CD4-positive, alpha-beta T cell (primary cell): ENCODE measurements around the gene COA1. TPM values are rescaled to one million over a fixed set of nuclear protein-coding genes. Genes with fewer than 3 reads are reported as not detected.

Experiments
- ATAC-seq: fragments of 200-7000 bp; cut with Tn5 transposase; one replicate; pipeline ENCODE4 v1.10.0; 2022; ENCODE audit warnings: mild to moderate bottlenecking; ENCODE audit not compliant: poor library complexity
- CTCF ChIA-PET: fragments of 350-600 bp; sonication (Branson Sonifier 250); formaldehyde crosslinking; loops from one replicate; lab custom pipeline; 2021; ENCODE audit warnings: antibody characterized with exemption, inconsistent platforms; lab: Charles Lee
- POLR2A ChIA-PET: fragments of 350-600 bp; sonication (Branson Sonifier 250); formaldehyde crosslinking; loops from one replicate; lab custom pipeline; 2021; ENCODE audit warnings: antibody characterized with exemption, inconsistent platforms; lab: Charles Lee
- DNase-seq, 14 experiments: peaks; one replicate each; pipeline ENCODE4 v3.0.0-alpha.2; 2013 to 2020; ENCODE audit warnings: mixed read lengths in 2 of 14
- H3K27ac ChIP-seq, 2 donors: one replicate each; pipeline versions ENCODE4 v1.5.1 to v1.7.0; 2013; ENCODE audit warnings: low read length in 2 of 2, low read depth in 1 of 2, mild to moderate bottlenecking in 1 of 2
- H3K27me3 ChIP-seq, 2 experiments: 1 replicate in 1 of 2; 2 replicates in 1 of 2; pipeline versions ENCODE4 v1.6.1 to v1.7.0; 2013; ENCODE audit warnings: low read length in 2 of 2, control low read depth in 1 of 2, mild to moderate bottlenecking in 1 of 2, moderate library complexity in 1 of 2; ENCODE audit not compliant: insufficient read depth in 2 of 2, control insufficient read depth in 1 of 2
- H3K36me3 ChIP-seq: one replicate; pipeline ENCODE4 v1.6.1; 2013; ENCODE audit warnings: low read length, control low read depth; ENCODE audit not compliant: insufficient read depth
- H3K4me1 ChIP-seq: one replicate; pipeline ENCODE4 v1.6.1; 2013; ENCODE audit warnings: low read length, control low read depth; ENCODE audit not compliant: insufficient read depth
- H3K4me3 ChIP-seq: one replicate; pipeline ENCODE4 v1.5.1; 2013; ENCODE audit warnings: mild to moderate bottlenecking, low read length, moderate library complexity
- H3K9me3 ChIP-seq, 2 experiments: 1 replicate in 1 of 2; 2 replicates in 1 of 2; pipeline versions ENCODE4 v1.6.1 to v1.7.0; 2013; ENCODE audit warnings: low read length in 2 of 2, mild to moderate bottlenecking in 2 of 2, control low read depth in 1 of 2, moderate library complexity in 1 of 2; ENCODE audit not compliant: control insufficient read depth in 1 of 2, insufficient read depth in 1 of 2
- H3K27ac Mint-ChIP-seq: one replicate; pipeline ENCODE4 v1.8.0; 2020; ENCODE audit warnings: mixed read lengths
- H3K27me3 Mint-ChIP-seq: one replicate; pipeline ENCODE4 v1.8.0; 2021; ENCODE audit warnings: mixed read lengths
- H3K36me3 Mint-ChIP-seq: one replicate; pipeline ENCODE4 v1.8.0; 2021; ENCODE audit warnings: low read depth, mixed read lengths
- H3K4me1 Mint-ChIP-seq: one replicate; pipeline ENCODE4 v1.8.0; 2021; ENCODE audit warnings: low read depth, mixed read lengths
- H3K4me3 Mint-ChIP-seq: one replicate; pipeline ENCODE4 v1.8.0; 2020; ENCODE audit warnings: mild to moderate bottlenecking, mixed read lengths
- H3K9me3 Mint-ChIP-seq: one replicate; pipeline ENCODE4 v1.8.0; 2020; ENCODE audit warnings: mixed read lengths
- intact Hi-C, 2 experiments: fragments of 100-400 bp; cut with DNase I in 1 of 2; cut with micrococcal nuclease in 1 of 2; formaldehyde crosslinking; loops; one replicate each; pipeline versions ENCODE4 v1.15.1 to v1.9.0; 2023 to 2025; cut with DNase I, micrococcal nuclease
- total RNA-seq, 174 experiments: library from RNA in 2 of 174; stranded (reverse) in 2 of 174; gene quantifications; one replicate each; pipeline ENCODE4 v1.2.3 and lab custom pipeline; 2021 to 2026
- TF ChIP-seq, protein P1 (sequence below): fragments of 200-600 bp; IDR thresholded peaks from one replicate; pipeline ENCODE4 v1.8.0; 2022; ENCODE audit warnings: antibody characterized with exemption, mild to moderate bottlenecking

The COA1 gene
- total RNA-seq, 2 experiments from 2014 or later = 78.9 to 80.7 TPM

DNA sequence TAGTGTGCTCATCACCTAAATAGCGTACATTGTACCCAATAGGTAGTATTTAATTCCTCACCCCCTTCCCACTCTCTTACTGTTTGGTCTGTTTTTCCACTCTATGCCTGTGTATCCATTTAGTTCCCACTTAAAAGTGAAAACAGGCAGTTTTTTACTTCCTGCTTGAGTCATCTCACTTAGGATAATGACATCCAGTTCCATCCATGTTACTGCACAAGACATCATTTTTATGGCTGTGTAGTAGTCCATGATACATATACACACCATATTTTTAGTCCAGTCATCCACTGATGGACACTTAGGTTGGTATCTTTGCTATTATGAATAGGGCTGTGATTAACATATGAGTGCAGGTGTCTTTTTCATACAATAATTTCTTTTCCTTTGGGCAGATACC lies 136.3 kb downstream of the COA1 start:
- Mint-ChIP-seq H3K27me3 (no peaks in the 10 kb centered on the region), H3K4me1 (peaks cover 85% of the 10 kb centered on the region), H3K36me3 (peaks cover 74% of the 10 kb centered on the region), H3K9me3 (no peaks in the 10 kb centered on the region), H3K4me3 (peak overlapping the region; percentile 86), H3K27ac (peak overlapping the region; percentile 98)
- TF ChIP-seq, protein P1, sequence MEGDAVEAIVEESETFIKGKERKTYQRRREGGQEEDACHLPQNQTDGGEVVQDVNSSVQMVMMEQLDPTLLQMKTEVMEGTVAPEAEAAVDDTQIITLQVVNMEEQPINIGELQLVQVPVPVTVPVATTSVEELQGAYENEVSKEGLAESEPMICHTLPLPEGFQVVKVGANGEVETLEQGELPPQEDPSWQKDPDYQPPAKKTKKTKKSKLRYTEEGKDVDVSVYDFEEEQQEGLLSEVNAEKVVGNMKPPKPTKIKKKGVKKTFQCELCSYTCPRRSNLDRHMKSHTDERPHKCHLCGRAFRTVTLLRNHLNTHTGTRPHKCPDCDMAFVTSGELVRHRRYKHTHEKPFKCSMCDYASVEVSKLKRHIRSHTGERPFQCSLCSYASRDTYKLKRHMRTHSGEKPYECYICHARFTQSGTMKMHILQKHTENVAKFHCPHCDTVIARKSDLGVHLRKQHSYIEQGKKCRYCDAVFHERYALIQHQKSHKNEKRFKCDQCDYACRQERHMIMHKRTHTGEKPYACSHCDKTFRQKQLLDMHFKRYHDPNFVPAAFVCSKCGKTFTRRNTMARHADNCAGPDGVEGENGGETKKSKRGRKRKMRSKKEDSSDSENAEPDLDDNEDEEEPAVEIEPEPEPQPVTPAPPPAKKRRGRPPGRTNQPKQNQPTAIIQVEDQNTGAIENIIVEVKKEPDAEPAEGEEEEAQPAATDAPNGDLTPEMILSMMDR = no peak
- Histone ChIP-seq H3K4me1 (peaks cover 66% of the 10 kb centered on the region), H3K27me3 (no peaks in the 10 kb centered on the region), H3K9me3 (no peaks in the 10 kb centered on the region), H3K36me3 (peaks cover 27% of the 10 kb centered on the region), H3K27ac (peak overlapping the region; percentile 7 to 43), H3K4me3 (no peak overlapping the region)
- POLR2A ChIA-PET = interaction anchor here (0.6 to 2.0 kb wide), 2 partner anchors 10 to 24 kb away, joined by 3 to 8 read pairs; partner anchors contain the start of gene STK17A
- intact Hi-C loops = loop anchor here in 1 of 2 experiments (5.0 kb wide), 1 partner anchor 34 kb away; no protein-coding TSS in a partner anchor
- DNase-seq = no peak
- ATAC-seq = no peak
- CTCF ChIA-PET = interaction anchor here (2.9 kb wide), 1 partner anchor 10 kb away, joined by 12 read pairs; the partner anchor contains the start of gene STK17A

DNA sequence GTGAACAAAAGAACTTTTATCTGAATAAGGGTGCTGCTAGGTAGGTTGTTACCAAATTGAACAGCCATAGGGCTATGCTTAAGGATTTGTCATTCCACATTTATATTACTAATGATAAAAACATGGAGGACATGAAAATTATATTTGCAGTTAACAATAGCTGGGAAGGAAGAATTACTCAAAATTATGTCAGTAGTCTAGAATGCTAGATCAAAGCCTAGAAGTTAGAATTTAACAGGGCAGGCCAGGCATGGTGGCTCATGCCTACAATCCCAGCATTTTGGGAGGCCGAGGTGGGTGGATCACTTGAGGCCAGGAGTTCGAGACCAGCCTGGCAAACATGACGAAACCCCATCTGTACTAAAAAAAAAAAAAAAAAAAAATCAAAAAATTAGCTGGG lies 137.0 kb downstream of the COA1 start:
- H3K4me1 Mint-ChIP-seq = peaks cover 88% of the 10 kb centered on the region
- no peaks in the 10 kb centered on the region for H3K27me3 ChIP-seq
- H3K27ac ChIP-seq = peak overlapping the region; percentile 43 to 87
- DNase-seq (no peak), ATAC-seq (no peak)
- H3K27me3 Mint-ChIP-seq = no peaks in the 10 kb centered on the region
- H3K4me1 ChIP-seq = peaks cover 60% of the 10 kb centered on the region
- H3K9me3 ChIP-seq = no peaks in the 10 kb centered on the region
- peak overlapping the region; percentile 98 for H3K27ac Mint-ChIP-seq
- H3K36me3 Mint-ChIP-seq = peaks cover 71% of the 10 kb centered on the region
- H3K9me3 Mint-ChIP-seq = no peaks in the 10 kb centered on the region
- CTCF ChIA-PET = interaction anchor here (2.9 kb wide), 1 partner anchor 10 kb away, joined by 12 read pairs; the partner anchor contains the start of gene STK17A
- TF ChIP-seq, protein P1 = no peak
- peak overlapping the region; percentile 77 for H3K4me3 Mint-ChIP-seq
- H3K36me3 ChIP-seq = peaks cover 21% of the 10 kb centered on the region
- POLR2A ChIA-PET = interaction anchor here (0.6 to 12.4 kb wide), 3 partner anchors 9 to 55 kb away, joined by 3 to 300 read pairs (median 8); partner anchors contain the start of gene STK17A
- intact Hi-C loops = loop anchor here in 1 of 2 experiments (5.0 kb wide), 1 partner anchor 35 kb away; no protein-coding TSS in a partner anchor
- H3K4me3 ChIP-seq = no peak overlapping the region

DNA sequence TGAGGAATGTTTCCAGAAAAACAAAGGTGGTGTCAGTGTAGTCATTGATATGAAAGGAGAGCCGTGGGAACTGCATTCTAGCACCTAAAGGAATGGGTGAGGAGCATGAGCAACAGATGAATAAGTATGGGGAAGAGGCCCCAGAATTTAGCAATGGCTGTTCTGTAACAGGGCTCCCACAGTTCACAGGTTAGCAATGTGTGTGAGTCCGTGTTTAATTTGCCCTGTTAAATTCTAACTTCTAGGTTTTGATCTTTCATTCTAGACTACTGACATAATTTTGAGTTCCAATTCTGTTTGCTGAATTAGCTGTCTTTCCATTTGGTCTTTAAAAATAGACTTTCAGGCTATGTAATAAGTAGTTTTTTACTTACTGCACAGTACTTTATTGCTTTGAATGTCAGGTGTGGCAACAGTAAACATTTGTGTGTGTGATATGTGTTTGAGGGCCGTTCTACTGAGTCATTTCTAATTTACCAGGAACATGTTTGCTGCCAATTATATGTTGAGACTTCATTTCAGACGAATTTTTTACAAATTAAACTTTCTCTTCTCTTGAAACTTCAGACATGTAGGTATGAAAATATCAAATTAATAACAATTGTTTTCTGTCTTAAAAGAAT lies 137.7 kb downstream of the COA1 start:
- Mint-ChIP-seq H3K27ac (peak overlapping the region; percentile 98), H3K4me1 (peaks cover 87% of the 10 kb centered on the region), H3K36me3 (peaks cover 65% of the 10 kb centered on the region), H3K4me3 (peak overlapping the region; percentile 77), H3K27me3 (no peaks in the 10 kb centered on the region), H3K9me3 (no peaks in the 10 kb centered on the region)
- ChIA-PET CTCF (interaction anchor here (1.8 to 2.9 kb wide), 2 partner anchors 9 to 109 kb away, joined by 7 to 12 read pairs; partner anchors contain the start of gene STK17A), POLR2A (interaction anchor here (2.0 to 12.4 kb wide), 2 partner anchors 9 to 56 kb away, joined by 8 to 300 read pairs; partner anchors contain the start of gene STK17A)
- H3K9me3 ChIP-seq = no peaks in the 10 kb centered on the region
- ATAC-seq = no peak
- TF ChIP-seq, protein P1 = no peak
- no peaks in the 10 kb centered on the region for H3K27me3 ChIP-seq
- intact Hi-C loops = loop anchor here (2.0 to 5.0 kb wide), 2 partner anchors 17 to 36 kb away; no protein-coding TSS in a partner anchor
- H3K36me3 ChIP-seq = peaks cover 14% of the 10 kb centered on the region
- peaks cover 56% of the 10 kb centered on the region for H3K4me1 ChIP-seq
- H3K4me3 ChIP-seq = peak overlapping the region; percentile 13
- DNase-seq = no peak
- peak overlapping the region; percentile 43 to 87 for H3K27ac ChIP-seq
